ENCODE measurements around the gene AGPAT3. TPM values are rescaled to one million over a fixed set of nuclear protein-coding genes. Genes with fewer than 3 reads are reported as not detected.

AGPAT3 gene
- total RNA-seq, 1 donor from 2014 or later, result 50.5 TPM

GRCh38 chr21:43907751-43908150, 42.7 kb downstream of the AGPAT3 start:
- peaks cover 5% of the 10 kb centered on the region for H3K9me3 Mint-ChIP-seq (ENCODE audit: low read depth)
- H3K4me3 Mint-ChIP-seq (ENCODE audit: low read depth), result no peak overlapping the region
- peaks cover 6% of the 10 kb centered on the region for H3K4me1 Mint-ChIP-seq (ENCODE audit: low read depth)
- no peak overlapping the region for H3K27ac Mint-ChIP-seq
- H3K27me3 Mint-ChIP-seq, result no peaks in the 10 kb centered on the region
- TF ChIP-seq CTCF (IDR thresholded peaks at IDR 0.05; ENCODE audit: unreplicated experiment), result no peak
- DNase-seq (ENCODE audit: low spot score, unreplicated experiment), result no peak
- peaks cover 6% of the 10 kb centered on the region for H3K36me3 Mint-ChIP-seq (ENCODE audit: insufficient read depth)

GRCh38 chr21:43908167-43908566, 43.1 kb downstream of the AGPAT3 start:
- Mint-ChIP-seq H3K36me3 (ENCODE audit: insufficient read depth) (peaks cover 6% of the 10 kb centered on the region), H3K27me3 (no peaks in the 10 kb centered on the region), H3K9me3 (ENCODE audit: low read depth) (peaks cover 6% of the 10 kb centered on the region), H3K27ac (no peak overlapping the region), H3K4me3 (ENCODE audit: low read depth) (no peak overlapping the region), H3K4me1 (ENCODE audit: low read depth) (peaks cover 3% of the 10 kb centered on the region)
- no peak for DNase-seq (ENCODE audit: low spot score, unreplicated experiment)
- TF ChIP-seq CTCF (IDR thresholded peaks at IDR 0.05; ENCODE audit: unreplicated experiment), result no peak

- no peak for DNase-seq (ENCODE audit: low spot score, unreplicated experiment)
- TF ChIP-seq CTCF (IDR thresholded peaks at IDR 0.05; ENCODE audit: unreplicated experiment), result no peak
- H3K4me1 Mint-ChIP-seq (ENCODE audit: low read depth), result peaks cover 1% of the 10 kb centered on the region
- H3K4me3 Mint-ChIP-seq (ENCODE audit: low read depth), result no peak overlapping the region
- H3K9me3 Mint-ChIP-seq (ENCODE audit: low read depth), result peaks cover 6% of the 10 kb centered on the region
- H3K27me3 Mint-ChIP-seq, result no peaks in the 10 kb centered on the region
- H3K27ac Mint-ChIP-seq, result no peak overlapping the region
- H3K36me3 Mint-ChIP-seq (ENCODE audit: insufficient read depth), result peaks cover 6% of the 10 kb centered on the region
Observed at GRCh38 chr21:43909741-43910400, 44.8 kb downstream of the AGPAT3 start.

GRCh38 chr21:43910460-43910859, 45.4 kb downstream of the AGPAT3 start:
- Mint-ChIP-seq H3K27me3 (no peaks in the 10 kb centered on the region), H3K4me3 (ENCODE audit: low read depth) (no peak overlapping the region), H3K4me1 (ENCODE audit: low read depth) (peaks cover 1% of the 10 kb centered on the region), H3K9me3 (ENCODE audit: low read depth) (peaks cover 6% of the 10 kb centered on the region), H3K36me3 (ENCODE audit: insufficient read depth) (peaks cover 6% of the 10 kb centered on the region), H3K27ac (no peak overlapping the region)
- TF ChIP-seq CTCF (IDR thresholded peaks at IDR 0.05; ENCODE audit: unreplicated experiment), result no peak
- no peak for DNase-seq (ENCODE audit: low spot score, unreplicated experiment)

GRCh38 chr21:43911015-43911934, 46.3 kb downstream of the AGPAT3 start:
- Mint-ChIP-seq H3K27ac (no peak overlapping the region), H3K4me3 (ENCODE audit: low read depth) (no peak overlapping the region), H3K36me3 (ENCODE audit: insufficient read depth) (peaks cover 5% of the 10 kb centered on the region), H3K27me3 (no peaks in the 10 kb centered on the region), H3K9me3 (ENCODE audit: low read depth) (peaks cover 6% of the 10 kb centered on the region), H3K4me1 (ENCODE audit: low read depth) (peaks cover 2% of the 10 kb centered on the region)
- no peak for DNase-seq (ENCODE audit: low spot score, unreplicated experiment)
- no peak for TF ChIP-seq CTCF (IDR thresholded peaks at IDR 0.05; ENCODE audit: unreplicated experiment)
